Kidney (tissue), 14 donors: ENCODE measurements around the gene UBE2Z. TPM values are rescaled to one million over a fixed set of nuclear protein-coding genes. Genes with fewer than 3 reads are reported as not detected.

Experiments used
- DNase-seq, 5 donors: peaks; one replicate each; pipeline ENCODE4 v3.0.0-alpha.2; 2013 to 2020
- FAIRE-seq: peaks from 2 replicates; lab custom pipeline; 2012; peaks lifted over from hg19 to GRCh38; lab: Jason Lieb, UNC
- H3K27ac ChIP-seq, 2 donors: one replicate each; pipeline ENCODE4 v1.7.0; 2013; ENCODE audit warnings: low read depth in 2 of 2, low read length in 2 of 2, inconsistent platforms in 1 of 2
- H3K27me3 ChIP-seq: one replicate; pipeline ENCODE4 v1.7.1; 2013; ENCODE audit warnings: low read length, inconsistent platforms; ENCODE audit not compliant: control insufficient read depth, insufficient read depth
- H3K36me3 ChIP-seq, 3 donors: one replicate each; pipeline versions ENCODE4 v1.7.0 to v1.7.1; 2013; ENCODE audit warnings: low read length in 3 of 3, control low read depth in 1 of 3, inconsistent platforms in 1 of 3; ENCODE audit not compliant: insufficient read depth in 3 of 3, control insufficient read depth in 2 of 3
- H3K4me1 ChIP-seq, 3 donors: one replicate each; pipeline versions ENCODE4 v1.7.0 to v1.7.1; 2013; ENCODE audit warnings: low read length in 3 of 3, inconsistent platforms in 1 of 3, low read depth in 1 of 3; ENCODE audit not compliant: control insufficient read depth in 2 of 3, insufficient read depth in 2 of 3
- H3K4me3 ChIP-seq, 3 donors: one replicate each; pipeline versions ENCODE4 v1.7.0 to v1.8.1; 2013; ENCODE audit warnings: low read length in 3 of 3, control low read depth in 1 of 3, inconsistent platforms in 1 of 3
- H3K9ac ChIP-seq, 3 donors: one replicate each; pipeline versions ENCODE4 v1.7.0 to v1.7.1; 2013; ENCODE audit warnings: low read length in 3 of 3, control low read depth in 1 of 3, inconsistent platforms in 1 of 3
- H3K9me3 ChIP-seq, 3 donors: one replicate each; pipeline versions ENCODE4 v1.7.0 to v1.7.1; 2013; ENCODE audit warnings: low read length in 3 of 3, control low read depth in 1 of 3, inconsistent platforms in 1 of 3; ENCODE audit not compliant: control insufficient read depth in 2 of 3, insufficient read depth in 1 of 3
- CTCF ChIP-seq: IDR thresholded peaks from 3 replicates; pipeline ENCODE4 v1.5.1; 2012; ENCODE audit warnings: mild to moderate bottlenecking, moderate library complexity, borderline replicate concordance; ENCODE audit not compliant: insufficient read depth; ENCODE audit errors: extremely low read depth
- intact Hi-C: fragments of 100-400 bp; cut with DNase I; formaldehyde crosslinking; loops from one replicate; pipeline ENCODE4 v1.11.1; 2022
- polyA plus RNA-seq: library from polyadenylated mRNA; stranded (reverse); fragments of 350-450 nt; fragmentation: Illumina TruSeq; extraction: RNeasy Lipid Tissue Mini Kit (QIAGEN cat#74804); gene quantifications from one replicate; pipeline ENCODE4 v1.2.3, GENCODE V29; 2014; ENCODE audit warnings: low read depth, low replicate concordance; ENCODE audit not compliant: insufficient read depth
- total RNA-seq: library from RNA; stranded (reverse); fragmentation: NEBNext Ultra II Directional; extraction: Animal tissue kit (Norgen Biotek cat#: 25700); gene quantifications from one replicate; pipeline ENCODE4 v1.2.1, GENCODE V29; 2021
- donor health status: control.
- donor health status: control.
- donor health status: control.
- donor health status: control.
- donor health status: control.
- donor health status: DM: yes; HTN: yes; CAD: no.
- donor health status: Normal renal cell carcinoma (clear cell type).

Gene UBE2Z
- total and polyA plus RNA-seq, 2 donors from 2014 or later, result 47.5 to 86.7 TPM

GRCh38 chr17:48878920-48879898 is 29.0 kb upstream of the UBE2Z start:
- no peak overlapping the region for H3K4me3 ChIP-seq
- peak; percentile 94 for TF ChIP-seq CTCF
- no peak overlapping the region for H3K27ac ChIP-seq
- no peaks in the 10 kb centered on the region for H3K36me3 ChIP-seq
- intact Hi-C loops, result loop anchor here (5.0 kb wide), 3 partner anchors 62 to 197 kb away; partner anchors contain the start of gene TTLL6
- H3K27me3 ChIP-seq, result no peaks in the 10 kb centered on the region
- FAIRE-seq (no peak), DNase-seq (peak in 4 of 5 donors; percentile 61 to 85 (median 74))
- H3K4me1 ChIP-seq, result no peaks in the 10 kb centered on the region
- H3K9ac ChIP-seq, result no peak overlapping the region
- no peaks in the 10 kb centered on the region for H3K9me3 ChIP-seq

GRCh38 chr17:48882272-48882671 is 25.9 kb upstream of the UBE2Z start:
- H3K36me3 ChIP-seq, result no peaks in the 10 kb centered on the region
- no peak overlapping the region for H3K27ac ChIP-seq
- no peak for FAIRE-seq
- TF ChIP-seq CTCF, result no peak
- DNase-seq, result no peak
- H3K9ac ChIP-seq, result no peak overlapping the region
- no peaks in the 10 kb centered on the region for H3K4me1 ChIP-seq
- no peaks in the 10 kb centered on the region for H3K27me3 ChIP-seq
- intact Hi-C loops, result no loop called here
- no peak overlapping the region for H3K4me3 ChIP-seq
- H3K9me3 ChIP-seq, result no peaks in the 10 kb centered on the region

- DNase-seq (peak in 4 of 5 donors; percentile 36 to 69 (median 54)), FAIRE-seq (no peak)
- Histone ChIP-seq H3K27me3 (no peaks in the 10 kb centered on the region), H3K36me3 (no peaks in the 10 kb centered on the region), H3K4me3 (no peak overlapping the region), H3K9ac (no peak overlapping the region), H3K9me3 (no peaks in the 10 kb centered on the region), H3K4me1 (no peaks in the 10 kb centered on the region), H3K27ac (no peak overlapping the region)
- intact Hi-C loops, result no loop called here
- no peak for TF ChIP-seq CTCF
Measured at GRCh38 chr17:48883171-48883570, 25.0 kb upstream of the UBE2Z start.
